GM12891 (cell line): Measurements from ENCODE around the gene PTCD3.

Experiments used
- POLR2A ChIP-seq: IDR thresholded peaks from 2 replicates; pipeline ENCODE4 v1.6.1; 2011; ENCODE audit warnings: low read depth, low read length, control low read depth
- POLR2AphosphoS5 ChIP-seq: IDR thresholded peaks from 2 replicates; pipeline ENCODE4 v1.6.1; 2011; ENCODE audit warnings: low read depth, low read length, control low read depth
- POU2F2 ChIP-seq: IDR thresholded peaks from 2 replicates; pipeline ENCODE4 v1.6.1; 2011; ENCODE audit warnings: low read depth, mild to moderate bottlenecking, control low read depth, low read length, moderate library complexity
- SPI1 ChIP-seq: IDR thresholded peaks from 2 replicates; pipeline ENCODE4 v1.6.1; 2011; ENCODE audit warnings: low read depth, low read length, control low read depth

GRCh38 chr2:86157009-86157556, 51.0 kb downstream of the PTCD3 start:
- TF ChIP-seq SPI1 (no peak), POLR2A (no peak), POLR2AphosphoS5 (no peak), POU2F2 (no peak)
